Stomach (tissue), 9 donors: ENCODE data around the gene SOX6. TPM values are rescaled to one million over a fixed set of nuclear protein-coding genes. Genes with fewer than 3 reads are reported as not detected.
A peak's percentile ranks its signal among the peaks of the same experiment; 100 is the strongest.

Experiments used
- DNase-seq, 2 donors: peaks; one replicate each; pipeline versions ENCODE4 v3.0.0 to v3.0.0-alpha.2; 2013 to 2019
- H3K27ac ChIP-seq, 5 donors: fragments of 200-600 bp in 4 of 5; sonication (generic) in 4 of 5; one replicate each; pipeline ENCODE4 v1.5.1; 2013 to 2019; ENCODE audit warnings: mild to moderate bottlenecking in 1 of 5, moderate library complexity in 1 of 5
- H3K27me3 ChIP-seq, 3 donors: fragments of 200-600 bp; sonication (generic); one replicate each; pipeline ENCODE4 v1.5.1; 2017 to 2019; ENCODE audit warnings: mixed run types in 1 of 3
- H3K36me3 ChIP-seq, 4 donors: fragments of 200-600 bp; sonication (generic); 1 replicate in 3 of 4; 2 replicates in 1 of 4; pipeline ENCODE4 v1.5.1; 2016 to 2019
- H3K4me1 ChIP-seq, 4 donors: fragments of 200-600 bp; sonication (generic); one replicate each; pipeline ENCODE4 v1.5.1; 2016 to 2019
- H3K4me3 ChIP-seq, 4 donors: fragments of 200-600 bp; sonication (generic) in 3 of 4; one replicate each; pipeline ENCODE4 v1.5.1; 2016 to 2019; ENCODE audit warnings: mild to moderate bottlenecking in 1 of 4
- H3K9me3 ChIP-seq, 4 donors: fragments of 200-600 bp; sonication (generic); one replicate each; pipeline ENCODE4 v1.5.1; 2016 to 2019
- CTCF ChIP-seq, 7 experiments: fragments of 450-650 bp in 4 of 7; fragments of 200-600 bp in 3 of 7; sonication (generic) in 3 of 7; IDR thresholded peaks; one replicate each; pipeline ENCODE4 v1.5.1; 2016 to 2019; ENCODE audit warnings: antibody characterized with exemption in 7 of 7, control low read depth in 2 of 7, mild to moderate bottlenecking in 1 of 7
- EP300 ChIP-seq: sonication (generic); formaldehyde crosslinking; IDR thresholded peaks from one replicate; pipeline ENCODE4 v1.6.1; 2017; ENCODE audit warnings: antibody characterized with exemption
- POLR2A ChIP-seq, 4 donors: fragments of 450-650 bp; IDR thresholded peaks; one replicate each; pipeline ENCODE4 v1.6.1; 2016; ENCODE audit warnings: antibody characterized with exemption in 4 of 4, control low read depth in 2 of 4, mild to moderate bottlenecking in 1 of 4, moderate library complexity in 1 of 4
- POLR2AphosphoS5 ChIP-seq, 3 donors: sonication (generic); formaldehyde crosslinking; IDR thresholded peaks; one replicate each; pipeline ENCODE4 v1.6.1; 2016; ENCODE audit warnings: antibody characterized with exemption in 3 of 3
- WGBS, 5 donors: extraction: QIAGEN DNeasy Blood & Tissue Kit in 3 of 5; methylation state at CpG; one replicate each; pipeline versions ENCODE4 v1.1.5 to v1.1.7; 2013 to 2018; 5-methylcytosine and 5-hydroxymethylcytosine counted together
- intact Hi-C: fragments of 100-400 bp; cut with DNase I; formaldehyde crosslinking; loops from one replicate; pipeline ENCODE4 v1.15.1; 2023; ENCODE audit warnings: low total_unique reads
- polyA plus RNA-seq, 3 donors: library from polyadenylated mRNA; stranded (reverse); fragments of 200-250 nt; gene quantifications; one replicate each; pipeline ENCODE4 v1.2.3, GENCODE V29; 2013
- total RNA-seq, 5 donors: library from RNA; depleted of rRNA; stranded (reverse); fragments of >200 nt; gene quantifications; one replicate each; pipeline versions ENCODE4 v1.1.0 to v1.2.3, GENCODE V29; 2014 to 2016
- donor health status: healthy with polysubstance abuse.
- donor health status: Bipolar disorder and iron deficiency.
- donor health status: healthy.

The SOX6 gene
- total and polyA plus RNA-seq, 8 donors, result 1.2 to 13.6 (median 4.5) TPM

- peaks cover 0 to 9% (median 0%) of the 10 kb centered on the region in 4 donors for H3K9me3 ChIP-seq
- peak in 1 of 2 donors; percentile 12 for DNase-seq
- no peak overlapping the region for H3K27ac ChIP-seq
- intact Hi-C loops, result no loop called here
- no peak overlapping the region for H3K4me3 ChIP-seq
- WGBS, 5 donors, result 40 to 63% (median 55%) methylated on average over 4 of the region's 4 CpGs
- no peaks in the 10 kb centered on the region for H3K36me3 ChIP-seq
- H3K27me3 ChIP-seq, result no peaks in the 10 kb centered on the region
- TF ChIP-seq CTCF (IDR thresholded peaks at IDR 0.05) (peak in 3 of 7 experiments; percentile 16 to 38 (median 16)), POLR2A (IDR thresholded peaks at IDR 0.05) (no peak)
- no peaks in the 10 kb centered on the region for H3K4me1 ChIP-seq
Observed at GRCh38 chr11:16252373-16252772, 104.0 kb downstream of the SOX6 start.

- Histone ChIP-seq H3K4me3 (no peak overlapping the region), H3K9me3 (peaks cover 0 to 9% (median 0%) of the 10 kb centered on the region in 4 donors), H3K36me3 (no peaks in the 10 kb centered on the region), H3K27ac (no peak overlapping the region), H3K27me3 (no peaks in the 10 kb centered on the region), H3K4me1 (no peaks in the 10 kb centered on the region)
- WGBS, 5 donors, result 69 to 94% (median 91%) methylated on average over 2 of the region's 2 CpGs
- DNase-seq, result no peak
- TF ChIP-seq POLR2AphosphoS5 (IDR thresholded peaks at IDR 0.05) (no peak), CTCF (IDR thresholded peaks at IDR 0.05) (no peak)
- intact Hi-C loops, result no loop called here
Observed at GRCh38 chr11:16248248-16248647, 108.1 kb downstream of the SOX6 start.

DNA sequence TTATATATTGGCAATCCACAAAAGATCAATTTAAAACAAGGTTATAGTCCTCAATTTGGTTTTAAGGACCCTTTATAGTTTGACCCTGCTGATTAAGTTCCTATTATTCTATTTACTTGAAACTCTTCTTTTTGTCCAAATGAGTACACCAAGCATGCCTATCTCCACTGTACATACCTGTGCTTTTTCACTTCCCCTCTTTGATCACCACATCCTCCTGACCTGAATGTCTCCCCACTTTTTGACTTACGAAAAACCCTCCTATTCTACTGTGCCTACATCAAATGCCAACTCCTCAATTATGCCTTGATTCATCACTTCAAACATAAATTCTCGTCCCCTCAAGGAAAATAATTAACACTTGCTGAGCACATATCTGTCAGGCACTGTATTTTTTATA is 113.5 kb downstream of the SOX6 start:
- intact Hi-C loops, result no loop called here
- no peak for DNase-seq
- TF ChIP-seq EP300 (no peak), CTCF (IDR thresholded peaks at IDR 0.05) (no peak), POLR2A (IDR thresholded peaks at IDR 0.05) (no peak), POLR2AphosphoS5 (IDR thresholded peaks at IDR 0.05) (no peak)
- peaks cover 0 to 1% (median 0%) of the 10 kb centered on the region in 4 donors for H3K9me3 ChIP-seq
- no peak overlapping the region for H3K4me3 ChIP-seq
- 83 to 96% (median 83%) methylated on average over 2 of the region's 2 CpGs for WGBS, 5 donors
- no peaks in the 10 kb centered on the region for H3K27me3 ChIP-seq
- no peak overlapping the region for H3K27ac ChIP-seq
- H3K4me1 ChIP-seq, result peaks cover 0 to 16% (median 5%) of the 10 kb centered on the region in 4 donors
- no peaks in the 10 kb centered on the region for H3K36me3 ChIP-seq

GRCh38 chr11:16240687-16241086 is 115.7 kb downstream of the SOX6 start:
- Histone ChIP-seq H3K4me3 (no peak overlapping the region), H3K4me1 (peaks cover 0 to 16% (median 8%) of the 10 kb centered on the region in 4 donors), H3K27me3 (no peaks in the 10 kb centered on the region), H3K36me3 (no peaks in the 10 kb centered on the region), H3K9me3 (no peaks in the 10 kb centered on the region), H3K27ac (no peak overlapping the region)
- DNase-seq, result no peak
- 89 to 100% (median 96%) methylated on average over 1 of the region's 1 CpG for WGBS, 5 donors
- intact Hi-C loops, result no loop called here
- TF ChIP-seq EP300 (no peak), POLR2A (IDR thresholded peaks at IDR 0.05) (no peak), POLR2AphosphoS5 (IDR thresholded peaks at IDR 0.05) (no peak), CTCF (IDR thresholded peaks at IDR 0.05) (no peak)
